CD14-positive monocyte (primary cell): ENCODE data around the gene CHST6. TPM values are rescaled to one million over a fixed set of nuclear protein-coding genes. Genes with fewer than 3 reads are reported as not detected.

ENCODE experiments used
- DNase-seq, 3 donors: peaks; one replicate each; pipeline ENCODE4 v3.0.0-alpha.2; 2011 to 2022
- H2AFZ ChIP-seq: 2 replicates; pipeline ENCODE4 v1.6.0; 2012; ENCODE audit warnings: mild to moderate bottlenecking, low read depth, low read length, inconsistent platforms; ENCODE audit not compliant: insufficient read depth, poor library complexity, severe bottlenecking
- H3K27ac ChIP-seq, 2 donors: 1 replicate in 1 of 2; 2 replicates in 1 of 2; pipeline ENCODE4 v1.5.1; 2012 to 2013; ENCODE audit warnings: low read length in 2 of 2, control low read depth in 1 of 2, inconsistent platforms in 1 of 2, low read depth in 1 of 2, mild to moderate bottlenecking in 1 of 2
- H3K27me3 ChIP-seq, 2 donors: one replicate each; pipeline versions ENCODE4 v1.6.0 to v1.6.1; 2011 to 2013; ENCODE audit warnings: low read length in 2 of 2; ENCODE audit not compliant: control insufficient read depth in 2 of 2, insufficient read depth in 2 of 2
- H3K36me3 ChIP-seq, 2 donors: replicated peaks in 1 of 2; 1 replicate in 1 of 2; 2 replicates in 1 of 2; pipeline versions ENCODE4 v1.5.1 to v1.6.1; 2012 to 2013; ENCODE audit warnings: low read length in 2 of 2, control low read depth in 1 of 2, inconsistent platforms in 1 of 2, mild to moderate bottlenecking in 1 of 2; ENCODE audit not compliant: insufficient read depth in 2 of 2, control insufficient read depth in 1 of 2
- H3K4me1 ChIP-seq, 2 donors: 1 replicate in 1 of 2; 2 replicates in 1 of 2; pipeline versions ENCODE4 v1.5.1 to v1.6.1; 2012 to 2013; ENCODE audit warnings: low read length in 2 of 2, control low read depth in 1 of 2, inconsistent platforms in 1 of 2, mild to moderate bottlenecking in 1 of 2, moderate library complexity in 1 of 2; ENCODE audit not compliant: insufficient read depth in 2 of 2, control insufficient read depth in 1 of 2
- H3K4me2 ChIP-seq: replicated peaks from 2 replicates; pipeline ENCODE3; 2012; ENCODE audit warnings: low read length, moderate library complexity, mild to moderate bottlenecking; ENCODE audit not compliant: poor library complexity, severe bottlenecking; ENCODE audit errors: extremely low read depth
- H3K4me3 ChIP-seq, 3 experiments: fragments of 200-600 bp in 1 of 3; sonication (generic) in 1 of 3; replicated peaks in 1 of 3; 1 replicate in 2 of 3; 2 replicates in 1 of 3; pipeline ENCODE4 v1.5.1; 2011 to 2013; ENCODE audit warnings: low read length in 3 of 3, mild to moderate bottlenecking in 3 of 3, control low read depth in 2 of 3, low read depth in 2 of 3, inconsistent platforms in 1 of 3, moderate library complexity in 1 of 3
- H3K79me2 ChIP-seq: 2 replicates; pipeline ENCODE4 v1.6.0; 2012; ENCODE audit warnings: mild to moderate bottlenecking, control low read depth, inconsistent platforms, low read length, moderate library complexity; ENCODE audit not compliant: insufficient read depth
- H3K9ac ChIP-seq: 2 replicates; pipeline ENCODE4 v1.6.0; 2017; ENCODE audit warnings: low read length, mild to moderate bottlenecking; ENCODE audit not compliant: insufficient read depth, poor library complexity, severe bottlenecking
- H3K9me3 ChIP-seq, 2 donors: replicated peaks in 1 of 2; 1 replicate in 1 of 2; 2 replicates in 1 of 2; pipeline versions ENCODE4 v1.5.1 to v1.6.1; 2012 to 2013; ENCODE audit warnings: low read length in 2 of 2, control low read depth in 1 of 2; ENCODE audit not compliant: control insufficient read depth in 1 of 2, insufficient read depth in 1 of 2
- H4K20me1 ChIP-seq: 2 replicates; pipeline ENCODE4 v1.6.0; 2012; ENCODE audit warnings: mild to moderate bottlenecking, low read length, control low read depth, moderate library complexity; ENCODE audit not compliant: insufficient read depth
- H3K27ac Mint-ChIP-seq, 7 donors: one replicate each; pipeline ENCODE4 v1.8.0; 2020; ENCODE audit warnings: mild to moderate bottlenecking in 7 of 7, mixed read lengths in 7 of 7, moderate library complexity in 6 of 7, inconsistent platforms in 2 of 7
- H3K27me3 Mint-ChIP-seq, 3 donors: one replicate each; pipeline ENCODE4 v1.8.0; 2021 to 2022; ENCODE audit warnings: low read depth in 3 of 3, mild to moderate bottlenecking in 3 of 3, mixed read lengths in 3 of 3, moderate library complexity in 3 of 3, inconsistent platforms in 1 of 3
- H3K36me3 Mint-ChIP-seq, 2 donors: one replicate each; pipeline ENCODE4 v1.8.0; 2020; ENCODE audit warnings: mixed read lengths in 2 of 2, inconsistent platforms in 1 of 2, mild to moderate bottlenecking in 1 of 2
- H3K4me1 Mint-ChIP-seq: one replicate; pipeline ENCODE4 v1.8.0; 2020; ENCODE audit warnings: mild to moderate bottlenecking, mixed read lengths
- H3K4me3 Mint-ChIP-seq, 2 donors: one replicate each; pipeline ENCODE4 v1.8.0; 2020; ENCODE audit warnings: mild to moderate bottlenecking in 2 of 2, mixed read lengths in 2 of 2, moderate library complexity in 1 of 2
- H3K9me3 Mint-ChIP-seq, 7 donors: one replicate each; pipeline ENCODE4 v1.8.0; 2020 to 2022; ENCODE audit warnings: mixed read lengths in 7 of 7, mild to moderate bottlenecking in 6 of 7, moderate library complexity in 6 of 7, inconsistent platforms in 2 of 7
- CTCF ChIP-seq: fragments of 200-600 bp; IDR thresholded peaks from one replicate; pipeline ENCODE4 v1.8.0; 2022; ENCODE audit warnings: antibody characterized with exemption, mild to moderate bottlenecking
- WGBS: methylation state at CpG from one replicate; pipeline ENCODE4 v1.1.5; 2013; ENCODE audit warnings: missing lambda C conversion rate; ENCODE audit not compliant: insufficient coverage; 5-methylcytosine and 5-hydroxymethylcytosine counted together
- intact Hi-C, 2 donors: fragments of 100-400 bp; cut with micrococcal nuclease; formaldehyde crosslinking; loops; one replicate each; pipeline versions ENCODE4 v1.15.0 to v1.15.1; 2023
- polyA plus RNA-seq, 3 donors: library from polyadenylated mRNA; depleted of rRNA in 1 of 3; unstranded in 2 of 3; stranded (reverse) in 1 of 3; fragments of 300-500 nt in 2 of 3; fragments of >200 nt in 1 of 3; fragmentation: Illumina TruSeq in 2 of 3; gene quantifications; 1 replicate in 2 of 3; 2 replicates in 1 of 3; pipeline ENCODE4 v1.2.3, GENCODE V29; 2012 to 2021

The CHST6 gene
- polyA plus RNA-seq, 3 donors: 0.03 TPM; not detected in 2

GRCh38 chr16:75478480-75479345, 16.5 kb downstream of the CHST6 start:
- intact Hi-C loops: no loop called here
- Mint-ChIP-seq H3K9me3 (peaks cover 0 to 5% (median 0%) of the 10 kb centered on the region in 7 donors), H3K27me3 (peaks cover 8 to 13% (median 10%) of the 10 kb centered on the region in 3 donors), H3K36me3 (no peaks in the 10 kb centered on the region), H3K4me3 (peak overlapping the region in 1 of 2 donors; percentile 58), H3K4me1 (peaks cover 14% of the 10 kb centered on the region), H3K27ac (peak overlapping the region in 1 of 7 donors; percentile 66)
- no peak for DNase-seq
- no peaks in the 10 kb centered on the region for H4K20me1 ChIP-seq
- 97% methylated on average over 76 of the region's 80 CpGs for WGBS
- no peaks in the 10 kb centered on the region for H3K79me2 ChIP-seq
- H3K9ac ChIP-seq: no peak overlapping the region
- peaks cover 12 to 18% of the 10 kb centered on the region in 2 donors for H3K4me1 ChIP-seq
- H3K4me2 ChIP-seq: no peak overlapping the region
- H3K27ac ChIP-seq: no peak overlapping the region
- no peak overlapping the region for H3K4me3 ChIP-seq
- no peaks in the 10 kb centered on the region for H3K9me3 ChIP-seq
- H3K36me3 ChIP-seq: no peaks in the 10 kb centered on the region
- no peak for TF ChIP-seq CTCF
- H3K27me3 ChIP-seq: no peaks in the 10 kb centered on the region
- H2AFZ ChIP-seq: no peak overlapping the region

- WGBS: 27% methylated on average over 3 of the region's 4 CpGs
- intact Hi-C loops: no loop called here
- Histone ChIP-seq H3K9ac (no peak overlapping the region), H3K27ac (no peak overlapping the region), H3K4me1 (peaks cover 12 to 18% of the 10 kb centered on the region in 2 donors), H3K79me2 (no peaks in the 10 kb centered on the region), H3K9me3 (no peaks in the 10 kb centered on the region), H3K36me3 (no peaks in the 10 kb centered on the region), H3K4me2 (no peak overlapping the region), H3K27me3 (no peaks in the 10 kb centered on the region), H4K20me1 (no peaks in the 10 kb centered on the region), H3K4me3 (no peak overlapping the region), H2AFZ (peak overlapping the region; percentile 12)
- TF ChIP-seq CTCF: no peak
- peaks cover 14% of the 10 kb centered on the region for H3K4me1 Mint-ChIP-seq
- DNase-seq: peak; percentile 59 to 87 (median 70)
- H3K27ac Mint-ChIP-seq: peak overlapping the region in 3 of 7 donors; percentile 7 to 66 (median 55)
- peaks cover 0 to 5% (median 0%) of the 10 kb centered on the region in 7 donors for H3K9me3 Mint-ChIP-seq
- H3K27me3 Mint-ChIP-seq: peaks cover 8 to 11% (median 10%) of the 10 kb centered on the region in 3 donors
- no peaks in the 10 kb centered on the region for H3K36me3 Mint-ChIP-seq
- H3K4me3 Mint-ChIP-seq: peak overlapping the region in 1 of 2 donors; percentile 58
Observed at GRCh38 chr16:75477680-75478473, 17.4 kb downstream of the CHST6 start.
